Memory B cell (primary cell): ENCODE measurements around the gene RAB3GAP2.
A peak's percentile ranks its signal among the peaks of the same experiment; 100 is the strongest.
"Not testable (repeated sequence)": the region's sequence is repeated elsewhere in the genome, so short reads cannot be mapped to it uniquely, and the experiment has no call there.

Experiments used
- ATAC-seq: fragments of 150-1000 bp; cut with Tn5 transposase; 2 replicates; pipeline ENCODE4 v1.10.0; 2021; ENCODE audit warnings: low read depth, mild to moderate bottlenecking, moderate library complexity
- DNase-seq, 2 donors: peaks; one replicate each; pipeline ENCODE4 v3.0.0; 2022; ENCODE audit warnings: low spot score in 2 of 2
- H3K27ac Mint-ChIP-seq: one replicate; pipeline ENCODE4 v1.8.0; 2022; ENCODE audit warnings: mild to moderate bottlenecking, moderate library complexity, mixed read lengths
- H3K27me3 Mint-ChIP-seq: one replicate; pipeline ENCODE4 v1.8.0; 2022; ENCODE audit warnings: mixed read lengths
- H3K36me3 Mint-ChIP-seq: one replicate; pipeline ENCODE4 v1.8.0; 2022; ENCODE audit warnings: mild to moderate bottlenecking, mixed read lengths
- H3K4me1 Mint-ChIP-seq: one replicate; pipeline ENCODE4 v1.8.0; 2022; ENCODE audit warnings: mixed read lengths
- H3K4me3 Mint-ChIP-seq: one replicate; pipeline ENCODE4 v1.8.0; 2022; ENCODE audit warnings: mild to moderate bottlenecking, moderate library complexity, mixed read lengths
- H3K9me3 Mint-ChIP-seq: one replicate; pipeline ENCODE4 v1.8.0; 2022; ENCODE audit warnings: mixed read lengths

Gene RAB3GAP2

DNA sequence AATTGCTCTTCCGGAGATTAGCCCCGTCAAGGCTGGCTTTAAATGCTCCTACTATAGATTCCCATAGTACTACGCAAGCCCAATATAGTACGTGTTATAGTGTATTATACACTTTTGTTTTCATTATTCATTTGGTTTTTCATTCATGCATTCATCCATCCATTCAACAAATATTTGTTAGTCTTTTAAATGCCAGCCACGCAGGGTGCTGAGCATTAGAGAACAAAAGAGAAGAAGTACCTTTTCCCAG lies 513 bp upstream of the RAB3GAP2 start:
- Mint-ChIP-seq H3K36me3 (peaks cover 8% of the 10 kb centered on the region), H3K9me3 (no peaks in the 10 kb centered on the region), H3K4me1 (peaks cover 11% of the 10 kb centered on the region), H3K27me3 (peaks cover 4% of the 10 kb centered on the region), H3K27ac (no peak overlapping the region), H3K4me3 (no peak overlapping the region)
- ATAC-seq (no peak), DNase-seq (no peak)

DNA sequence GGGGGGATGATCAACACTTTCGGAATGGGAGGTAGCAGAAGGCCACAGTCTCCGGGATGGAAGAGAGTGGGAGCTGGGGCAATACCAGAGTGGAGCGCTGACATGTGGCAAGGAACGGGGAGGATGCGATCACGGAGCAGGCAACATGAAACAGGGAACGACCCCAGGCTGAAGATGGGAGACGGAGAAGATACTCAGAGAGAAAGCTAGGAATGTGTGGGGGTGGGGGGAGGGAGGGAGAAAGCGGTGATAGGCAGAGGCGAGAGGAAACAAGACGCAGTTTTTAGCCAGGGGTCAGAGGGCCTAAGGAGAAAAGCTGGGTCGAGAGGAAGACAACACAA lies 577 bp downstream of the RAB3GAP2 start:
- DNase-seq (no peak), ATAC-seq (no peak)
- Mint-ChIP-seq H3K9me3 (no peaks in the 10 kb centered on the region), H3K27me3 (peaks cover 4% of the 10 kb centered on the region), H3K27ac (no peak overlapping the region), H3K4me1 (peaks cover 18% of the 10 kb centered on the region), H3K4me3 (no peak overlapping the region), H3K36me3 (peaks cover 14% of the 10 kb centered on the region)

DNA sequence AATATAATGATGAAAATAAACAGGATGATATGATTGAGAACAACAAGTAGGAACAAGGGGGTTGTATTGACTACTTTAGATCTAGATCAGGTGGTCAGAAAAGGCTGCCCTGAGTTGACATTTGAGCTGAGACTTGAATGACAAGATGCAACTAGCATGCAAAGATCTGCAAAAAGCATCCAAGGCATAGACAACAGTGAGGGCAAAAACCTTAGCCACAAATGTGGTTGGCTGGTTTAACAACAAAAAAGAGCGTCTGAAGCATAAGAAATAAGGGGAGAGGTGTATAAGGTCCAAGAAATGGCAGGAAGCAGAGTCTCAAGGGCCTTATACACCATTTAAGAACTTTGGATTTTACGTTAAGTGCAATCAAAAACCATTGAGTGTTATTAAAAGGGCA lies 3.2 kb downstream of the RAB3GAP2 start:
- Mint-ChIP-seq H3K4me3 (peak overlapping the region; percentile 15), H3K27ac (peak overlapping the region; percentile 3)

DNA sequence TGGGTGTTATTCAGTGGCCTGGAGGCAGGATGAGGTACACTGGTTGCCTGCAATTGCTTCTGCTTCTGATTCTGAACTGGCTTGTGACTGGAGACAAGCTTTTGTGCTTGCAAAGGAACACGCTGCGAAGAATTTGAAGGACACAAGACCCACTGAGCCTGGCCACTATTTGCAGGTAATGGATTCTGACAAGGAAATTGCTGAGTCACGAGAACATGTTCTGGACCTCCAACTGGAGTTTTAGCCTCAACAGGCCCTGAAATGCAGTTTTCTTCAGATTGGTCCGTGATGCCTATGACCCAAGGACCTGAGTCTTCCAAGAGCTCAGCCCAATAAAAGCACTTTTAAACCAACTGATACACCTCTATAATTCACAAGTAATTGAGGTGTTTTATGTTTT lies 4.6 kb downstream of the RAB3GAP2 start:
- ATAC-seq = no peak
- Mint-ChIP-seq H3K9me3 (no peaks in the 10 kb centered on the region), H3K36me3 (peaks cover 23% of the 10 kb centered on the region)

More for the DNA sequence above, 3.2 kb downstream of the RAB3GAP2 start:
- ATAC-seq (no peak), DNase-seq (no peak)
- Mint-ChIP-seq H3K4me1 (peaks cover 19% of the 10 kb centered on the region), H3K27me3 (no peaks in the 10 kb centered on the region), H3K36me3 (peaks cover 18% of the 10 kb centered on the region), H3K9me3 (no peaks in the 10 kb centered on the region)

DNA sequence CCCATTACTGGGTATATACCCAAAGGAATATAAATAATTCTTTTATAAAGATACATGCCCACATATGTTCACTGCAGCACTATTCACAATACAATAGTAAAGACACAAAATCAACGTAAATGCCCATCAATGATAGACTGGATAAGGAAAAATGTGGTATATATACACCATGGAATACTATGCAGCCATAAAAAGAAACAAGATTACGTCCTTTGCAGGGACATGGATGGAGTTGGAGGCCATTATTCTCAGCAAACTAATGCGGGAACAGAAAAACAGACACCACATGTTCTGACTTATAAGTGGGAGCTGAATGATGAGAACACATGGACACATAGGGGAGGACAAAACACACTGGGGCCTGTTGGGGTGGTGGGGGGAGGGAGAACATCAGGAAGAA lies 12.0 kb downstream of the RAB3GAP2 start:
- not testable (repeated sequence) for H3K27me3 Mint-ChIP-seq, DNase-seq, ATAC-seq, H3K27ac Mint-ChIP-seq, H3K4me3 Mint-ChIP-seq
- Mint-ChIP-seq H3K36me3 (peaks cover 55% of the 10 kb centered on the region), H3K4me1 (peaks cover 34% of the 10 kb centered on the region), H3K9me3 (peaks cover 14% of the 10 kb centered on the region)

More for the DNA sequence above, 4.6 kb downstream of the RAB3GAP2 start:
- no peak for DNase-seq
- no peak overlapping the region for H3K4me3 Mint-ChIP-seq
- no peak overlapping the region for H3K27ac Mint-ChIP-seq
- peaks cover 16% of the 10 kb centered on the region for H3K4me1 Mint-ChIP-seq
- H3K27me3 Mint-ChIP-seq = no peaks in the 10 kb centered on the region

DNA sequence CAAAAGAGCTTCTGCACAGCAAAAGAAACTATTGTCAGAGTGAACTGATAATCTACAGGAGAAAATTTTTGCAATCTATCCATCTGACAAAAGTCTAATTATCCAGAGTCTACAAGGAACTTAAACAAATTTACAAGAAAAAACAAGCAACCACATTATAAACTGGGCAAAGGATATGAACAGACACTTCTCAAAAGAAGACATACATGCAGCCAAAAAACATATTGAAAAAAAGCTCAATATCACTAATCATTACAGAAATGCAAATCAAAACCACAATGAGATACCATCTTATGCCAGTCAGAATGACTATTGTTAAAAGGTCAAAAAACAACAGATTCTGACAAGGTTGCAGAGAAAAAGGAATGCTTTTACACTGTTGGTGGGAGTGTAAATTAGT lies 12.5 kb downstream of the RAB3GAP2 start:
- DNase-seq, H3K27ac Mint-ChIP-seq, H3K27me3 Mint-ChIP-seq, ATAC-seq, H3K4me3 Mint-ChIP-seq: not testable (repeated sequence)
- Mint-ChIP-seq H3K4me1 (peaks cover 36% of the 10 kb centered on the region), H3K9me3 (peaks cover 14% of the 10 kb centered on the region), H3K36me3 (peaks cover 59% of the 10 kb centered on the region)

DNA sequence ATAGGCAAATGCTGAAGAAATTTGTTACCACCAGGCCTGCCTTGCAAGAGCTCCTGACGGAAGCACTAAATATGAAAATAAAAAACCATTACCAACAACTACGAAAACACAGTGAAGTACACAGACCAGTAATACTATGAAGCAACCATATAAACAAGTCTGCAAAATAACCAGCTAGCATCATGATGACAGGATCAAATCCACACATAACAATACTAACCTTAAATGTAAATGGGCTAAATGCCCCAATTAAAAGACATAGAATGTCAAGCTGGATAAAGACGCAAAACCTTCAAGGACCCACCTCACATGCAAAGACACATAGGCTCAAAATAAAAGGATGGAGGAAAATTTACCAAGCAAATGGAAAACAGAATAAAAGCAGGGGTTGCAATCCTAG lies 16.1 kb downstream of the RAB3GAP2 start:
- not testable (repeated sequence) for DNase-seq, H3K4me3 Mint-ChIP-seq, H3K27me3 Mint-ChIP-seq, ATAC-seq
- H3K9me3 Mint-ChIP-seq = peaks cover 17% of the 10 kb centered on the region
- H3K4me1 Mint-ChIP-seq = peaks cover 49% of the 10 kb centered on the region
- H3K27ac Mint-ChIP-seq = peak overlapping the region; percentile 77
- peaks cover 63% of the 10 kb centered on the region for H3K36me3 Mint-ChIP-seq

DNA sequence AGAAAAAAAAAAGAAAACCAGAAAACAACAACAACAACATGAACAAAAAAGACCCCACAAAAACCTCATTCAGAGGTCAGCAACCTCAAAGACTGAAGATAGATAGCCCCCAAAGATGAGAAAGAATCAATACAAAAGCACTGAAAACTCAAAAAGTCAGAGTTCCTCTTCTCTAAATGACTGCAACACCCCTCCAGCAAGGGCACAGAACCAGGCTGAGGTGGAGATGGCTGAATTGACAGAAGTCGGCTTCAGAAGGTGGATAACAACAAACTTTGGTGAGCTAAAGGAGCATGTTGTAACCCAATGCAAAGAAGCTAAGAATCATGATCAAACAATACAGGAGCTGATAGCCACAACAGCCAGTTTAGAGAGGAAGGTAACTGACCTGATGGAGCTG lies 17.0 kb downstream of the RAB3GAP2 start:
- Mint-ChIP-seq H3K27me3 (no peaks in the 10 kb centered on the region), H3K4me3 (peak overlapping the region; percentile 38), H3K27ac (peak overlapping the region; percentile 77), H3K9me3 (peaks cover 18% of the 10 kb centered on the region), H3K4me1 (peaks cover 45% of the 10 kb centered on the region), H3K36me3 (peaks cover 67% of the 10 kb centered on the region)
- ATAC-seq (peak; percentile 39), DNase-seq (no peak)

DNA sequence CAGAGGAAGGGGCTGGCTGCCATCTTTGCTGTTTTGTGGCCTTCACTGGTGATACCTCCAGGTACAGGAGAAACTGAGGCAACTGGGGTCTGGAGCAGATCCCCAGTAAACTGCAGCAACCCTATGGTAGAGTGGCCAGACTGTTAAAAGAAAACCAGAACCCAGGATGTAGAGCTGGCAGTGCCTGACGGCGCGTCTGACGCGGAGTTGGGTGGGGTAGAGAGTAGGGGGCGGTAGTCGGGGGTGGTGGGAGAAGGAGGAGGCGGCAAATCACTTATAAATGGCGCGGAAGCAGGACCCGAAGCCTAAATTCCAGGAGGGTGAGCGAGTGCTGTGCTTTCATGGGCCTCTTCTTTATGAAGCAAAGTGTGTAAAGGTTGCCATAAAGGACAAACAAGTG lies 19.0 kb downstream of the RAB3GAP2 start:
- not testable (repeated sequence) for H3K4me3 Mint-ChIP-seq, DNase-seq, H3K27me3 Mint-ChIP-seq
- H3K9me3 Mint-ChIP-seq = peaks cover 21% of the 10 kb centered on the region
- ATAC-seq = peak; percentile 96
- peak overlapping the region; percentile 88 for H3K27ac Mint-ChIP-seq
- H3K4me1 Mint-ChIP-seq = peaks cover 38% of the 10 kb centered on the region
- peaks cover 70% of the 10 kb centered on the region for H3K36me3 Mint-ChIP-seq

DNA sequence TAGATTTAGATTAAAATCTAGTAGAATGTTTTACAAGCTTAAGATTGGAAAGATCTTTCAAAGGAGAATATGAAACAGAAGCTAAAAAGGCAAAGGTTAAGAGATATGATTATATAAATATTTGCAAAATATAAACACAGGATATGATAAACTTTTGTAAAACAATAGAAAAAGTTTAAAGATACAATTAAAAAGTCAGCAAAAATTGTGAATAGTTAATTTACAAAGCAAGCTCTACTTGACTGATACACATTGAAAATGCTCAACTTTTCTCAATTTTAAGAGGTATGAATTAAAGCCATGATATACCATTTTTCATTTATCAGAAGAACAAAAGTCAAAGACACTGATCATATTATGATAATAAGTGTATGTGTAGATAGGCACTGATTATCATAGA lies 21.0 kb downstream of the RAB3GAP2 start:
- ATAC-seq (no peak), DNase-seq (no peak)
- Mint-ChIP-seq H3K27ac (no peak overlapping the region), H3K4me3 (no peak overlapping the region), H3K36me3 (peaks cover 67% of the 10 kb centered on the region), H3K27me3 (no peaks in the 10 kb centered on the region), H3K4me1 (peaks cover 30% of the 10 kb centered on the region), H3K9me3 (peaks cover 25% of the 10 kb centered on the region)

DNA sequence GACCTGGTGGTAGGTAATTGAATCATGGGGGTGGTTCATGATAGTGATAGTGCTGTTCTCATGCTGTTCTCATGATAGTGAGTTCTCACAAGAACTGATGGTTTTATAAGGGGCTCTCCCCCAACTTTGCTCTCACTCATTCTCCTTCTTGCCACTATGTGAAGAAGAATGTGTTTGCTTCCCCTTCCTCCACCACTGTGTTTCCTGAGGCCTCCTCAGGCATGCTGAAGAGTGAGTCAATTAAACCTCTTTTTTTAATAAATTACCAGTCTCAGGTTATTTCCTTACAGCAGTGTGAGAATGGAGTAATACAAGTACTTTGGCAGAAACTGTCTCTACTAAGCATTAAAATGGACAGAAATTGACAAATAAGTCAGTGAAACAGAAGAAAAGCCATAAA lies 21.6 kb downstream of the RAB3GAP2 start:
- H3K4me1 Mint-ChIP-seq = peaks cover 25% of the 10 kb centered on the region
- no peaks in the 10 kb centered on the region for H3K27me3 Mint-ChIP-seq
- no peak overlapping the region for H3K4me3 Mint-ChIP-seq
- no peak for ATAC-seq
- H3K9me3 Mint-ChIP-seq = peaks cover 24% of the 10 kb centered on the region
- H3K27ac Mint-ChIP-seq = no peak overlapping the region
- peaks cover 65% of the 10 kb centered on the region for H3K36me3 Mint-ChIP-seq
- no peak for DNase-seq

DNA sequence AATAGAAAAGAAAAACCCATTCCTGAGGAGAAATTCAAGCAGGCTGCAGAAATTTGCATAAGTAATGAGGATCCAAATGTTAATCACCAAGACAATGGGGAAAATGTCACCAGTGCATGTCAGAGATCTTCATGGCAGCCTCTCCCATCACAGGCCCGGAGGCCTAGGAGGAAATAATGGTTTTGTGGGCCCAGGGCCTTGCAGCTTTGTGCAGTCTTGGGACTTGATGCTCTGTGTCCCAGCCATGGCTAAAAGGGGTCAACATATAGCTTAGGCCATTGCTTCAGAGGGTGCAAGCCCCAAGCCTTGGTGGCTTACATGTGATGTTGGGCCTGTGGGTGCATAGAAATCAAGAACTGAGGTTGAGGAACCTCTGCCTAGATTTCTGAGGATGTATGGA lies 22.7 kb downstream of the RAB3GAP2 start:
- Mint-ChIP-seq H3K4me3 (no peak overlapping the region), H3K27ac (no peak overlapping the region), H3K9me3 (peaks cover 22% of the 10 kb centered on the region), H3K27me3 (no peaks in the 10 kb centered on the region), H3K4me1 (peaks cover 20% of the 10 kb centered on the region), H3K36me3 (peaks cover 59% of the 10 kb centered on the region)
- ATAC-seq = no peak
- no peak for DNase-seq

DNA sequence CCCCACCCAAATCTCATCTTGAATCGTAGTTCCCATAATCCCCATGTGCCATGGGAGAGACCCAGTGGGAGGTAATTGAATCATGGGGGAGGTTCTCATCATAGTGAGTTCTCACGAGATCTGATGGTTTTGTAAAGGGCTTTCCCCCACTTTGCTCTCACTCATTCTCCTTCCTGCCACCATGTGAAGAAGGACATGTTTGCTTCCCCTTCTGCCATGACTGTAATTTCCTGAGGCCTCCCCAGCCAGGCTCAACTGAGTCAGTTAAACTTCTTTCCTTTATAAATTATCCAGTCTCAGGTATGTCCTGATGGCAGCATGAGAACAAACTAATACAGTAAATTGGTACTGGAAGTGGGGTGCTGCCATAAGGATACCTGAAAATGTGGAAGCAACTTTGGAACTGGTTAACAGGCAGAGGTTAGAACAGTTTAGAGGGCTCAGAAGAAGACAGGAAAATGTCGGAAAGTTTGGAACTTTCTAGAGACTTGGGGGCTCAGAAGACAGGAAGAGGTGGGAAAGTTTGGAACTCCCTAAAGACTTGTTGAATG lies 23.5 kb downstream of the RAB3GAP2 start:
- H3K27ac Mint-ChIP-seq, H3K27me3 Mint-ChIP-seq, DNase-seq, H3K4me3 Mint-ChIP-seq, ATAC-seq: not testable (repeated sequence)
- Mint-ChIP-seq H3K36me3 (peaks cover 61% of the 10 kb centered on the region), H3K9me3 (peaks cover 22% of the 10 kb centered on the region), H3K4me1 (peaks cover 25% of the 10 kb centered on the region)

DNA sequence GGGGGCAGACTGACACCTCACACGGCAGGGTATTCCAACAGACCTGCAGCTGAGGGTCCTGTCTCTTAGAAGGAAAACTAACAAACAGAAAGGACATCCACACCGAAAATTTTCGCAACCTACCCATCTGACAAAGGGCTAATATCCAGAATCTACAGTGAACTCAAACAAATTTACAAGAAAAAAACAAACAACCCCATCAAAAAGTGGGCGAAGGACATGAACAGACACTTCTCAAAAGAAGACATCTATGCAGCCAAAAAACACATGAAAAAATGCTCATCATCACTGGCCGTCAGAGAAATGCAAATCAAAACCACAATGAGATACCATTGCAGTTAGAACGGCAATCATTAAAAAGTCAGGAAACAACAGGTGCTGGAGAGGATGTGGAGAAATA lies 26.4 kb downstream of the RAB3GAP2 start:
- ATAC-seq = not testable (repeated sequence)
- Mint-ChIP-seq H3K36me3 (peaks cover 43% of the 10 kb centered on the region), H3K4me1 (peaks cover 23% of the 10 kb centered on the region)

DNA sequence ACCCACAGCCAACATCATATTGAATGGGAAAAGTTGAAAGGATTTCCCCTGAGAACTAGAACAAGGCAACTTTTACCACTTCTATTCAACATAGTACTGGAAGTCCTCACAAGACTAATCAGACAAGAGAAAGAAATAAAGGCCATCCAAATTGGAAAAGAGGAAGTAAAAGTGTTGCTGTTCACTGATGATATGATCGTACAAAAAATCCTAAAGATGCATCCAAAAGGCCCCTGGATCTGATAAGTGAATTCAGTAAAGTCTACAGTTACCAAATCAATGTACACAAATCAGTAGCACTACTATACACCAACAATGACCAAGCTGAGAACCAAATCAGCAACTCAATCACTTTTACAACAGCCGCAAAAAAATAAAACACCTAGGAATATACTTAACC lies 28.3 kb downstream of the RAB3GAP2 start:
- H3K27ac Mint-ChIP-seq = peak overlapping the region; percentile 13
- H3K27me3 Mint-ChIP-seq = no peaks in the 10 kb centered on the region
- DNase-seq (no peak), ATAC-seq (peak; percentile 45)
- H3K4me1 Mint-ChIP-seq = peaks cover 25% of the 10 kb centered on the region
- H3K4me3 Mint-ChIP-seq = peak overlapping the region; percentile 35
- peaks cover 13% of the 10 kb centered on the region for H3K9me3 Mint-ChIP-seq
- H3K36me3 Mint-ChIP-seq = peaks cover 25% of the 10 kb centered on the region

More for the DNA sequence above, 26.4 kb downstream of the RAB3GAP2 start:
- H3K9me3 Mint-ChIP-seq = peaks cover 17% of the 10 kb centered on the region
- H3K27me3 Mint-ChIP-seq, H3K27ac Mint-ChIP-seq, H3K4me3 Mint-ChIP-seq, DNase-seq: not testable (repeated sequence)
